Measurements from ENCODE around the gene STH.

The STH gene

DNA sequence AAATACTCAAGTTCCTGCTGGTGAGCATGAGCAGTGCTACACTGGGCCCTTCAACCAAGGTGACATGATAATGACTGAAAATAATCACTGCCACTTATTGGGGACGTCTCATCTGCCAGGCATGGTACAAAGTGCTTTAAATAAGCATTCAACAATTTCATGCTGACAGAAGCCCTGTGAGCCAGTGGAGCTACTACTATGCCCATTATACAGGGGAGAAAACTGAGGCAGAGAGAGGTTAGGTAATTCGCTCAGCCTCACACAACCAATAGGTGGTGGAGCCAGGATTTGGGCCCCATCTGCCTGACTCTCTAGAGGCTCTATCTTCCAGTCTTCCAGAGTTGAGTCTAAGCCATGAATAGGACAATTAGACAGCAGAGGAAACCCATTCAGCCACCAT, 30.3 kb upstream of the STH start:
- no peak for DNase-seq

DNA sequence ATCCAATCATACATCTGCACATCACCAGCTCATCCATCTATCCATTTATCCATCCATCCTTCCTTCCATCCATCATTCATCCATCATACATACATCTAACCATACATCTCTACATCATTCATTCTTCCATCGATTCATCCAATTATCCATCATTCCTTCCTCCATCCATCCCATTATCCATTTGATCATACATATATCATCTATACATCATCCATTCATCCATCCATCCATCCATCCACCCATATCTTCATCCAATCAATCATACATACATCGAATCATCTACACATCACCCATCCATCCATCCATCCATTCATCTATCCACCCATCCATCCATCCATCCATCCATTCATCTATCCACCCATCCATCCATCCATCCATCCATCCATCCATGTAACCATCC, 29.3 kb upstream of the STH start:
- DNase-seq: no peak

DNA sequence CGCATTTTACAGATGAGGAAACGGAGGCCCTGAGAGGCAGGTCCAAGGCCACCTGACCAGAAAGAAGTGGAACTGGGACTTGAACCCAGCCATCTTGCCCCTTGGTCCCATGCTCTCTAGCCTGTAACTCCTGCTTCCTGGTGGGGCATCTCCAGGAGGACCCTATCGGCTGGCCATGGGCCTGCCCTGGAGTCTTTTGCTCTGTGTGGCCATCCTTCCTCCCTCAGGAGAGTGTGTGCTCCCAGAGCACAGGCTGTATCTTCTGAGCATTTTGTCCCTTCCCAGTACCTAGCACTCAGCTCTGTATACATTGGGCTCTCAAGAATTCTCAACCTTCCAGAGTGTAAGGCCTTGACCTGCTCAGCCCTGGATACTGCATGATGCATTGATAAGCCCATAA, 28.4 kb upstream of the STH start:
- DNase-seq: no peak

DNA sequence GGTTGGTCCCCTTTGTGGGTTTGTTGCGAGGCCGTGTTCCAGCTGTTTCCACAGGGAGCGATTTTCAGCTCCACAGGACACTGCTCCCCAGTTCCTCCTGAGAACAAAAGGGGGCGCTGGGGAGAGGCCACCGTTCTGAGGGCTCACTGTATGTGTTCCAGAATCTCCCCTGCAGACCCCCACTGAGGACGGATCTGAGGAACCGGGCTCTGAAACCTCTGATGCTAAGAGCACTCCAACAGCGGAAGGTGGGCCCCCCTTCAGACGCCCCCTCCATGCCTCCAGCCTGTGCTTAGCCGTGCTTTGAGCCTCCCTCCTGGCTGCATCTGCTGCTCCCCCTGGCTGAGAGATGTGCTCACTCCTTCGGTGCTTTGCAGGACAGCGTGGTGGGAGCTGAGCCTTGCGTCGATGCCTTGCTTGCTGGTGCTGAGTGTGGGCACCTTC, 27.3 kb upstream of the STH start:
- DNase-seq: no peak

DNA sequence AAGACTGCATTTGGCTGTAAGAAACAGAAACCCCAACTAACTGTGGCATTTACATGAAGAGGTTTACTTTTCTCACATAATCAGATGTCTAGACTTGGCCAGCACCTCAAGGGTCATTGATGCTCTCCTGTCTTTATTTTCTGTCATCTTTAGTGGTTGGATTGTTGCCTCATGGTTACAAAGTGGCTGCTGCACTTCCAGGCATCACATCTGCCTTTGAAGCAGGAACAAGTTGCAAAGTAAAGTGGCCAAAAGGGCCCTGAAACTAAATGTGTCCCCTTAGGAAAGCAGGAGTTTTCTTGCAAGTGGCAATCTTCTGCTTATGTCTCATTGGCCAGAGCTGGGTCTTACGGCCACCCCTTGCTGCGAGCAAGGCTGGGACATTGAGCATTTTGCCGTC, 26.5 kb upstream of the STH start:
- DNase-seq: no peak

DNA sequence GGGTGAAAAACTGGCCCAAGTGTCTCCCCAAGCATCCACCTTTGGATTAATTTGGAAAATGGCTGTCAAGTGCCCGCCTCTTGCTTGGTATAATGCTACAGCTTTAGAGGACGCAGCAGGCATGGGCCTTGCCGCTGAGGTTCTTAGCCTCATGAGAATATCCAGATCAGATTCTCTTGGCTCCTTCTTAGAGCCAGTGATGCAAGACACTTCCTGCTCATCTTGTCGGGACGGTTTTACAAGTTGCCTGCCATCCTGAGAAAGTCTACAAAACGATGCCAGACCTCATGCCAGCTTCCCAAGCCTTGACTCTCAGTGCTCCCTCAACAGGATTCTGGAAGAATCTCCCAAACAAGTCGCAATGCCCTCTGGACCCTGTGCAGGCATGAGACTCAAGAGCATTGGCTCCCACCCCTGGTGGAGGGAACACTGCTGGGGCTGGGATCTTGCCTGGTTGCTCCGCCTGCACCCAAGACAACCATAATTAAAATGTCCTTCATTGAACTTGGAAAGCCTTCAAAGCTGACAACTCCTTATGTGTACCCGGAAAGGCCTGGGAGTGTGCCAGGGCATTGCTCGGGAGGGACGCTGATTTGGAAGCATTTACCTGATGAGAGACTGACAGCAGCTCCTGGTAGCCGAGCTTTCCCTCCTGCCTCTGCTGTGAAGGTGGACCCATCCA, 25.8 kb upstream of the STH start:
- DNase-seq: no peak

DNA sequence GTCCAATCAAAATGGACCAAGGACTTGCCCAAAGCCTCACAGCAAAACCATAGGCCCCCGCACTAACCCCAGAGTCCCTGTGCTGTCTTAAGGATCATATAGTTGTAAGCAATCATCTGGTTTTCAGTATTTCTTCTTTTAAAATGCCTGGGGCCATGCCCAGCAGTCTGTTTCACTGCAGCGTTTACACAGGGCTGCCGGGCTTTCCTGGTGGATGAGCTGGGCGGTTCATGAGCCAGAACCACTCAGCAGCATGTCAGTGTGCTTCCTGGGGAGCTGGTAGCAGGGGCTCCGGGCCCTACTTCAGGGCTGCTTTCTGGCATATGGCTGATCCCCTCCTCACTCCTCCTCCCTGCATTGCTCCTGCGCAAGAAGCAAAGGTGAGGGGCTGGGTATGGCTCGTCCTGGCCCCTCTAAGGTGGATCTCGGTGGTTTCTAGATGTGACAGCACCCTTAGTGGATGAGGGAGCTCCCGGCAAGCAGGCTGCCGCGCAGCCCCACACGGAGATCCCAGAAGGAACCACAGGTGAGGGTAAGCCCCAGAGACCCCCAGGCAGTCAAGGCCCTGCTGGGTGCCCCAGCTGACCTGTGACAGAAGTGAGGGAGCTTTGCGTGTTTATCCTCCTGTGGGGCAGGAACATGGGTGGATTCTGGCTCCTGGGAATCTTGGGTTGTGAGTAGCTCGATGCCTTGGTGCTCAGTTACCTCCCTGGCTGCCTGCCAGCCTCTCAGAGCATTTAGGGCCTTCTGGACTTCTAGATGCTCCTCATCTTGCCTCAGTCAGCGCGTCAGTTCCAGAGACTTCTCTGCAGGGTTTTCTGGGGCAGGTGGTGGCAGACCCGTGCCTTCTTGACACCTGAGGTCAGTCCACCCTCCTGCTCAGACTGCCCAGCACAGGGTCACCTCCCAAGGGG, 24.8 kb upstream of the STH start:
- no peak for DNase-seq

DNA sequence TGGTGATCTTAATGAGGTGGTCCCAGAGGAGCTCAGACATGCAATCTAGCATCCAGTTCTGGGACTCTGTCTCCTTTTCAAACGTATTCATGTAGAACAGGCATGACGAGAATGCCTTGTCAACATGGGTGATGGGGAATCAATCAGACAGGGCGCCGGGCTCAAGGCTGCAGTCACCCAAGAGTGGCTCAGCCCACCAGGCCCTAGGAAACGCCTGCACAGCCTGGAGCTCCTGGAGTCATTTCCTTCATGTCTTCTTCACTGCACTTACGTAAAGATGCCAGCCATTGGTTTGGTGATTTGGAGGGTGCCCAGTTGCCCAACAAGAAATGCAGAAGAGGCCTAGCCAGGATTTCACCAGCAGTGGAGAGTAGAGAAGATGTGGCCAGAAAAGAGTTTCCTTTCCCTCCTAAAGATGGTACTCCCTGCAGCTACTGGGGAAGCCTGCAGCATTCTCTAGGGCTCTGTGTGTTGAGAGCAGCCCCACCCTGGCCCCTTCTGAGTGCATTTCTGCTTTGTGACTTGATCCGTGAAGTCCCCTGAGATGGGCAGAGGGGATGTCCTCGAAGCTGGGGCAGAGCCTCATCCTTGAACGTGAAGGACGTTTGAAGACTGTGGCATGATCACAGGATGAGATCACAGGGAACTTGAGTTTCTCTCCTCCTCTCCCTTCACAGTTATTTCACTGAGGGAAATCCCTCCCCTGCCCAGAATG, 24.0 kb upstream of the STH start:
- DNase-seq: no peak

DNA sequence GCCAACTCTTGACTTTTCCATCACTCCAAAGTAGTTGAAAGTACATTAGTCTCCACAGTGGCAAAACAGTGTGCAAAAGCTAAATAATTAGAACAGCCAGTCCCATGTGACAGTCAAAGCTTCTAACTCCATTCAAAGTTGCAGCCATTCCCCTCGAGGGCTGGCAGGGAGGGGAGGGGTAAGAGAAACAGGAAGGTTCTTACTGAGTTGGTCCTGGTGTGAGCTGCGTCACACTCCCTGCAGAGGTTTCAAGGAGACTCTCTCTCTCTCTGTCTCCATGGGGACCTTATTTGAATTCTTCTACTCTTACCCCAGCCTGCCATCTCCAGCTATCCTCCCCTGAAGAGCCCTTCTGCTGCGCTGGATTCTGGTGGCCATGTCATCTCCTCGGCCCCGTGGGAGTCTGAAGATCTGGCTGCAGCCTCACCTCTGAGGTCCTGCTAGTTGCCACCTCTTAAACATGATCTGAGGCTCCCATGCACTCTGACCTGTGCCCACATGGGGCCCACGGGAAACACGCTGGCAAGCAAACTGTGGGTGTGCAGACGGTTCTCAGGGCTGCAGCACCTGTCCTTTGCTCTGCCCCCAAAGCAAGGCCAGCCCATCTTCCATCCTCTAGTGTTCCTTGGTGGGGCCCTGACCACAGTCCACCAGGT, 23.3 kb upstream of the STH start:
- no peak for DNase-seq

DNA sequence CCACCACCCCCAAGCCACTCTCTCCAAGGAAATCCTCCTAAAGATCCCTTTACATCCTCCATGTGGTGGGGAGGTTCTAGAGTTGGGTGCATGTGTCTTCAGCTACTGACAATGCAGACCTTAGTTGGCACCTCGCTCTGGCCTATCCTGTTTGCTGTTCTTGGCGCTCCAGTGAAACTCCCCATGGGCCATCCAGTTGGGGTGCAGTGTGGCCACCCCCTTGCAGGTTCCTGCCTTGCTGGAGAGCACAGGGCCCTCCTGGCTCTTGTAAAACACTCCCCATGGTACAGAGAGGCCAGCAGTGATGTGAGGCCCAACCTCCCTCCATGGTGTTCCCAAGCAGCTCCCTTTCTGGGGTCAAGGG, 22.7 kb upstream of the STH start:
- no peak for DNase-seq

DNA sequence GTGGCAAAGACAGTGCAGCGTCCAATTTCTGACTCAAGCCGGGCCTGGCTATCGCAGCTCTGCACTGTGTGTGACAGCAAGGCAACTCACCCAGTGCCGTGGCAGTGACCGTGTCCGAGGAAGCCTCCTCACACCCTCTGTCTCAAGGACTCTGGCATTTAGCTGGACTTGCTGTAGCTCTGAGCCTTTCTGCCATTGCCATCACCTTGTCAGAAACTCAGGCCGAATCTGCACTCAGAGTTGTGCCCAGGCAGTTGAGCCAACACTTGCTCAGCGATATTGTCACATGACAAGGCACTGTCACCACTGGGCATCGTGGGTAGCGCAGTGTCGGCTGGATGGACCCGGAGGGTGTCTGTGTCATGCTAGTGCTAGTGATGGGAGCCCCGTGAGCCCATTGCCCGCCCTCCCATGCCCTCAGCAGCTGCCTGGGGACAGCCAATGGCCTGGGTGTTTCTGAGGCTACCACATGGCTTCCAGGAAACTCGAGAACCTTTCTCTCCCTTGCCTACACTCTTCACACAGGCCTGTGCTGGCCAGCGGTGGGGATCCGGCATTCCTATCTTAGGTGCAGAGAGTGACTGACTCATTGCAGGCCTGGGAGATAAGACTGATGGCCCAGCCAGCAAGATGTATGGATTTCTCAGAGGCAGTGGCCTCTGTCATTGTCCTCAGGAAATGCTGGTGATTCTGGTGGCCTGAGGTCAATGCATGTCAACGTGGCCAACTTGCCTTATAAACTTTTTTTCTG, 22.1 kb upstream of the STH start:
- no peak for DNase-seq

DNA sequence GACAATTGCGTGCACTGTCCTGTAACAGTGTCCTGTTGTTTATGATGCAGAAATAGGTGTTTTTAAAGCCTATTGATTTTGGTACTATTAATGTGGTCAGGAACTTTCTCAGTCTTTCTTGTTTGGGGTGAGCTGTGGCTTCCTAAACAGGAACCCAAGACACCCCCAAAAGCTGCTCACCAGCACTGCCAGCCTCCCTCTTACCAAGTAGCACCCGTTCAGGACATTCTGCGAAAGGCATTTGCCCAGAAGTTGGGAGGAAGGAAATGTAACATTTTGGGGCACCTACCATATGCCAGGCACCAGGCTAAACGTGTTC, 21.6 kb upstream of the STH start:
- no peak for DNase-seq

DNA sequence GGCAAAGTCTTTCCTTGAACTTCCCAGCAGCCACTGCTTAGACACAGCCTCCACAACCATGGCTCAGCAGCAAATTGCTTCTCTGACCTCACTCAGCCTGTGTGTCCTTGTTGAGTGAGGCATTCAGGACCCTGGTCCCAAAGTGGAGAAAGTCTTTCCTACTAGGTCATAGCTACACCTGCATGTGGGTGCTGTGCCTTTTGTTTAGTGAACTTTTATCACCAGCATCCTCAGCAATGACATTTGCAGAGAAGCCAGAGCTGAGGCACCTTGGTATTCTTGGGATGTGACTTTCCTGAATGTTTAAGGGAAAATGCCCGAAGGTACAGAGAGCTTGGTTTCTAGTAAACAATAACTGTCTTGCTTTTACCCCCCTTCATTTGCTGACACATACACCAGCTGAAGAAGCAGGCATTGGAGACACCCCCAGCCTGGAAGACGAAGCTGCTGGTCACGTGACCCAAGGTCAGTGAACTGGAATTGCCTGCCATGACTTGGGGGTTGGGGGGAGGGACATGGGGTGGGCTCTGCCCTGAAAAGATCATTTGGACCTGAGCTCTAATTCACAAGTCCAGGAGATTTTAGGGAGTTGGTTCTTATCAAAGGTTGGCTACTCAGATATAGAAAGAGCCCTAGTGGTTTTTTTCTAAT, 20.9 kb upstream of the STH start:
- DNase-seq: no peak

DNA sequence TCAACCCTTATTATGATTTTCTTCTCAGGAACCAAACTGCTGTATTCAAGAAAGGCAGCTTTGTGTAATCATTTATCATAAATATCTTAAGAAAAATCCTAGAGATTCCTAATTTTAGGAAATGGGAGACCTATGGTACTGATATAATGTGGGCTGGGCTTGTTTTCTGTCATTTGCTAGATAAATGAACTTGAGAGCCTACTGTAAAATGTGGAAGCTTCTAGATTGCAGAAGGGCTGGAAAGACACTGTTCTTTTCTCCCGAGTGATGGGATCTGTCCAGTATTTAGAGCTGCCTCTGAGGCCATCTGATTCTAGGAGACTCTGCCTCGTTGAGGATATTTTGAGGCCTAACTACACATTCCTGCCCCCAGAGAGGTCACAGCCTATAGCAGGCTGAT, 19.9 kb upstream of the STH start:
- no peak for DNase-seq

DNA sequence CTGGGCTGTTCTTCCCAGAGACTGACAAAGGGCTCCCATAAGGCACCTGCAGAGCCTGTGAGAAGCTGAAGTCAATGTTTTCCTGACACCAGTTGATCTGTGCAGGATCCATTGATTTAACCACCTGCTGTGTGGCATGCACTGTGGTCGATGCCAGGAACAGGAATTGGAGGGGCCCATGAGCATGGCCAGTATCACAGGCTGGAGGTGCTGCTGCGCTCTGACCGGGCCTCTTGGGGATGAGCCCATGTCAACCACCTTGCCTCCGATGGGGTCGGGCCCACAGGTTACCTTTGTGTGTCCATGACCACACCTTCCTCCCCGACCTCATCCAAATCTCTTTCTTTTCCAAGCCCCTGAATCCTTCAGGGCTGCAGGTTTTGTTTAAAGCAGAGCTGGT, 18.2 kb upstream of the STH start:
- no peak for DNase-seq

DNA sequence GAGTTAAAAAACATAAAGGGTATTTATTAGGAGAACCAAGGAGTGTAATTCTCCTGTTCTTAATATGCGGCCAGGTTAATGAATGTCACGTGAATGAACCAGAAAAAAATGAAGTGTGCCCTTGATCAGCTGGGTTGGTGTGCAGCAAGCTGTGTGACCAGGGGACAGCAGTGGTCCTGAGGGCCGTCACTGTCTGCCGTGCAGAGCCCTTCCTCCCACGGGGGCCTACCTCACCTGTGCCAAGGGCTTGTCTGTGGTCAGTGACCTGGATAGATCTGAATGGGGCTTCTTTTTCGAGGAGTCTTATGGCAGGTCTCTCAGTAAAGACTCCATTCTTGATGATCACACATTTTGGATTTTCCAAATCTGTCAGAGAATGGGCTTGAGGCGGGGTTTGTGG, 17.7 kb upstream of the STH start:
- DNase-seq: no peak

DNA sequence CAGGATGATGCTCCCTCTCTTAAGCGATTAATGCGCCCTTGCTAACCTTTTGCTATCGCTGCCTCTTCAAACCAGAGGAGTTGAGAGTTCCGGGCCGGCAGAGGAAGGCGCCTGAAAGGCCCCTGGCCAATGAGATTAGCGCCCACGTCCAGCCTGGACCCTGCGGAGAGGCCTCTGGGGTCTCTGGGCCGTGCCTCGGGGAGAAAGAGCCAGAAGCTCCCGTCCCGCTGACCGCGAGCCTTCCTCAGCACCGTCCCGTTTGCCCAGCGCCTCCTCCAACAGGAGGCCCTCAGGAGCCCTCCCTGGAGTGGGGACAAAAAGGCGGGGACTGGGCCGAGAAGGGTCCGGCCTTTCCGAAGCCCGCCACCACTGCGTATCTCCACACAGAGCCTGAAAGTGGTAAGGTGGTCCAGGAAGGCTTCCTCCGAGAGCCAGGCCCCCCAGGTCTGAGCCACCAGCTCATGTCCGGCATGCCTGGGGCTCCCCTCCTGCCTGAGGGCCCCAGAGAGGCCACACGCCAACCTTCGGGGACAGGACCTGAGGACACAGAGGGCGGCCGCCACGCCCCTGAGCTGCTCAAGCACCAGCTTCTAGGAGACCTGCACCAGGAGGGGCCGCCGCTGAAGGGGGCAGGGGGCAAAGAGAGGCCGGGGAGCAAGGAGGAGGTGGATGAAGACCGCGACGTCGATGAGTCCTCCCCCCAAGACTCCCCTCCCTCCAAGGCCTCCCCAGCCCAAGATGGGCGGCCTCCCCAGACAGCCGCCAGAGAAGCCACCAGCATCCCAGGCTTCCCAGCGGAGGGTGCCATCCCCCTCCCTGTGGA, 16.0 kb upstream of the STH start:
- no peak for DNase-seq

DNA sequence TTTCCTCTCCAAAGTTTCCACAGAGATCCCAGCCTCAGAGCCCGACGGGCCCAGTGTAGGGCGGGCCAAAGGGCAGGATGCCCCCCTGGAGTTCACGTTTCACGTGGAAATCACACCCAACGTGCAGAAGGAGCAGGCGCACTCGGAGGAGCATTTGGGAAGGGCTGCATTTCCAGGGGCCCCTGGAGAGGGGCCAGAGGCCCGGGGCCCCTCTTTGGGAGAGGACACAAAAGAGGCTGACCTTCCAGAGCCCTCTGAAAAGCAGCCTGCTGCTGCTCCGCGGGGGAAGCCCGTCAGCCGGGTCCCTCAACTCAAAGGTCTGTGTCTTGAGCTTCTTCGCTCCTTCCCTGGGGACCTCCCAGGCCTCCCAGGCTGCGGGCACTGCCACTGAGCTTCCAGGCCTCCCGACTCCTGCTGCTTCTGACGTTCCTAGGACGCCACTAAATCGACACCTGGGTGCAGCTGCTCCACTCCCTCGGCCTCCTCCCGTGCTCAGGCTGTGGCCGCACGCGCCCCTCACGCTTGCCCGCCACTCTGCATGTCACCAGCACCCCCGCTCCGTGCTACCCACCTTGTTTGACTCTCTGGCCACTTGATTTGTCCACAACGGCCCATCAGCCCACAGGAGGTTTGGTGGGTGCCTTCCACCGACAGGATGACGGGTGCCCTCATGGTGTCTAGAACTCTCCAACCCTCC, 15.3 kb upstream of the STH start:
- DNase-seq: no peak

DNA sequence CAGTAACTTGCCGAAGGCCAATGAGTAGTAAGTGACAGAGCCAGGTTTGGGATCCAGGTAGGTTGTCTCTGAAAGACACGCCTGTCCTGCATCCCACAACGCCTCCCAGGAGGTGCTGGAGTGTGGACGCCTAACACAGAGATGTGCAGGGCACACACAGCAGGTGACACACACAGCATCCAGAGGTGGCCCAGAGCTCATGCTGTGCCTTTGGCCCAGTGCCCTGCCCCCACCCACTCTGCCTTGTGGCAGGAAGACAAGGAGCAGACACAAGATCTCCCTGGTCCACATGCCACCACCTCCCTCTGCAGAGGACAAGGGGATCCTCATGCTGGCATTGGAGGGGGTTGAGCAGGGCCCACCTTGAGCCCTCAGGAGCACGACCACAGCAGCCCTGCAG, 14.7 kb upstream of the STH start:
- DNase-seq: no peak

DNA sequence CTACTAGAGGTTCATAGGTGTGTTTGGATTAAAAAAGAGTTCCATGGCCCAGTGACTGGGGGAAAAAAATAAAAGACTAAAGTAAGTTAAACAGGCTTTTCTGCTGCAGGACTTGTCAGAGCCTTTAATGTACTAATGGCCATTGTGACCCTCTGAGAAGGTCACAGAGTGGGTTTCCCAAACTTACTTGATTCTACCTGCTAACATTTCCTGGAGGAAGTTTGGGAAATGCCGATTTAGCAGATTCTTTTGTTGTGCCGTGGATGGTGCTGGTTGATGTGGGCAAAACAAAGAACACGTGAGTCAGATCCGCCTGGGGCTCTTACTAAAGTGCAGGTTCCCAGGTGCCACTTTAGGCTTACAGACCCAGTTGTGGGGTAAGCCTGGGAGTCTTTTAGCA, 13.6 kb upstream of the STH start:
- no peak for DNase-seq

DNA sequence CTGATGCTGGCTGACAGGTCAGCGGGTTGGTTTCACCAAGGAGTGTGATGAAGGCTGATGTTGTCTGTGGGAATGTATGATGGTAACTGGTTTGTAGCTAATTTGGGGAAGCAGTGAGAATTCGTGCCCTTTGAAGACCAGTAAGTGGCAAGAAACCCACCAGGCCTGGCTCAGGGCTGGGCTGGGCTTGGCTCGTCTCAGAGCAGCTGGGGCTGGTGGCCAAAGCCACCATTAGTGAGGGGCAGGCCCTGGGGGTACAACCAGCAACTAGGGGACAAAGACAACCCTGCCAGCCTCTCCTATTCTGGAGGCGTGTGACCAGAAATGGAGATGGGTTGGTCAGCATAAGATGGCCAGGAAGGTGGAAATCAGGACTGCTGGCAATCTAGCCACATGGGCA, 13.0 kb upstream of the STH start:
- DNase-seq: no peak

Measured in stimulated activated naive CD4-positive, alpha-beta T cell (primary cell).